ENCODE measurements around the gene ARVCF.

ARVCF gene

DNA sequence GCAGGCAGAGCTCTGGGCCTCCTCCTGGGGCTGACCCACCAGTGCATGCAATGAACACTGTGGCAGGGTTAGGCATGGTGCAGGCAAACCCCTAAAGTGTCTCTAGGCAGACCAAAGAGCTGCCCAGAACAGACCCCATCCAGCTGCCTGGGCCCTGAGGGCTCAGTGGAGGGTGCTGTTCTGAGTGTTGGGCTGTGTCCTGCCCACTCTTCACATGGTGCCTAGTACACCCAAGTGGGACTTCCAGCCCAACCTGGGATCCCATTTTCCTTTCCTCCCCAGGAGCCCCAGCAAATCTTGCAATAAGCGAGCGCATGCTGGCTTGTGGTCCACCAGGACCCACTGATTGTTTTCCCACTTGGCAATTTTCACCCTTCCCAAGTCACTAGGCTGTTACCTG, 26.4 kb downstream of the ARVCF start:
- H3K9me3 ChIP-seq (ENCODE audit: control insufficient read depth, insufficient read depth, low read length), result no peaks in the 10 kb centered on the region
- no peak overlapping the region for H3K9ac ChIP-seq (ENCODE audit: low read depth, low read length)
- H3K27me3 ChIP-seq (ENCODE audit: control insufficient read depth, insufficient read depth, low read length), result no peaks in the 10 kb centered on the region
- H3K36me3 ChIP-seq (ENCODE audit: control insufficient read depth, insufficient read depth, low read length), result peaks cover 3% of the 10 kb centered on the region
- H3K4me1 ChIP-seq (ENCODE audit: control insufficient read depth, insufficient read depth, low read length), result peaks cover 4% of the 10 kb centered on the region
- no peak overlapping the region for H3K4me3 ChIP-seq (ENCODE audit: low read depth, low read length)

DNA sequence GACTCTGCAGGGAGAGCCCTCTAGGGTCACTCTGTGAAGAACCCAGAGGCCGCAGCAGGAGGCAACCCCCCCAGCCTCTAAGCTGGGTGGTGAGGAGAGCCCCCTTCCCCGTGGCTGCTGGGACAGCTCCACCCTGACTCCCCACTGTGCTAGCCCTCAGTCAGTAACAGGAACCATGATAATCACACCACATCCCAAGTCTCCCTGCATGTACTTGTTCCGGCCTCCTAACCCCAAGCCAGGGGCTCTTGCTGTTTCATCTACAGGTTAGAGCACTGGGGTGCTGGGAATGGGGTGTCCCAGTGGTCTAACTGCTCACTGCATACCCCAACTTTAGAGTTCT, 26.9 kb downstream of the ARVCF start:
- Histone ChIP-seq H3K9ac (ENCODE audit: low read depth, low read length) (no peak overlapping the region), H3K36me3 (ENCODE audit: control insufficient read depth, insufficient read depth, low read length) (peaks cover 3% of the 10 kb centered on the region), H3K27me3 (ENCODE audit: control insufficient read depth, insufficient read depth, low read length) (no peaks in the 10 kb centered on the region), H3K4me3 (ENCODE audit: low read depth, low read length) (no peak overlapping the region), H3K9me3 (ENCODE audit: control insufficient read depth, insufficient read depth, low read length) (no peaks in the 10 kb centered on the region), H3K4me1 (ENCODE audit: control insufficient read depth, insufficient read depth, low read length) (peaks cover 4% of the 10 kb centered on the region)

DNA sequence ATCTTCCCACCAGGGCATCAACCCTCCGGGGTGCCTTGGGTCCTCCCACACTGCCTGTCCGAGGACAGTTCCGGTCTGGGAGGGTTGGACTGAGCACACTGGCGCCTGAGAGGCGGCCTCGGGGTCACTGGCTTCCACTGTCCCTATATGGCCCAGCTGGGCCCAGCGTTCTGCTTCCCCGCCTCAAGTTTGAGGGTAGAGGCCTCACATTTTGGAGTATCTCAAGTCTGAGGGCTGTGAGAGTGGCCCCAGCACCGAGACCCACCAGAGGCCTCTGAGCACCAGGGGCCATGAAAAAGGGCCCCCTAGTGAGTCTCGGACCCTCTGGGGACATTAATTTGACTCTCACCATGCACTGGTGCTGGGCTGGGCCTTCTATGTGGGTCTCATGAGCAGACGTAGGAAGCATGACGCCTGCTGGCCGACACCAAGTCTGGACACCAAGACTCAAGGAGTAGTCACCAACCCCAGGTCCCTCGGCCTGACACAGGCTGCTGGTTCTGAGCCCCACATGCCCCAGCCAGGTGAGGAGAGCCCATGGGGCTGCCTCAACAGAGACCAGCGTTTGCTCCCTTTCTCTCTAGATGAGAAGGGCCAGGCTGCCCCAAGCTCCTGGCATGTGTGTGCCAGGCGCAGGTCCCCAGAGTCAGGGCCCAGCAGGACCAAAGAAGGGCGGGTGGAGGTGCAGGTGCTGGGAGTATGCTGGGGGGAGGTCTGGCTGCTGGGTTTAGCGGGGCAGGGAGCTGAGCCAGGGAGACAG, 27.5 kb downstream of the ARVCF start:
- peaks cover 4% of the 10 kb centered on the region for H3K4me1 ChIP-seq (ENCODE audit: control insufficient read depth, insufficient read depth, low read length)
- no peak overlapping the region for H3K4me3 ChIP-seq (ENCODE audit: low read depth, low read length)
- H3K27me3 ChIP-seq (ENCODE audit: control insufficient read depth, insufficient read depth, low read length), result no peaks in the 10 kb centered on the region
- no peak overlapping the region for H3K9ac ChIP-seq (ENCODE audit: low read depth, low read length)
- peaks cover 3% of the 10 kb centered on the region for H3K36me3 ChIP-seq (ENCODE audit: control insufficient read depth, insufficient read depth, low read length)
- no peaks in the 10 kb centered on the region for H3K9me3 ChIP-seq (ENCODE audit: control insufficient read depth, insufficient read depth, low read length)

DNA sequence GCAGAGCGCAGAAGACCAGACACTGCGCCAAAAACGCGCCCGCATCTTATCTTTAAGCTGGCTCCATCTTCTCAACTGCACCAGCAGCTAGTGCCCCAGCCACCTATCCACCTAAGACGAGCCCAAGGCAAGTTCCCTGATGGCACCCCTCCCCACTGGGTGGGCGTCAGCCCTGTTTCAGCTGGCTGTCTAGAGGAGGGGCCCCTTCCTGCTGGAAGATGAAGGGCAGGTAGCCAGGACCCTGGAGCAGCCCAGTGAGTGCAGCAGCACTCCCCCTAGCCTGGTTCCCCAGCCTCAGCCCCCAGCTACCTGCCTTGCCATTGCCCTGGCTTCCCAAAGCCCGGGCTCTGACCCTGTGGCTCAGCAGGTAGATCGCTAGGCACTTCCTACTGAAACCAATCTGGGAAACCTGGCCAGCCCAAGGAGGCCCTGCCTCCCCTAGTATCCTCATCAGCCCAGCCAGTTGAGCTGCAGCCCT, 28.3 kb downstream of the ARVCF start:
- no peaks in the 10 kb centered on the region for H3K9me3 ChIP-seq (ENCODE audit: control insufficient read depth, insufficient read depth, low read length)
- H3K9ac ChIP-seq (ENCODE audit: low read depth, low read length), result no peak overlapping the region
- H3K4me3 ChIP-seq (ENCODE audit: low read depth, low read length), result no peak overlapping the region
- peaks cover 4% of the 10 kb centered on the region for H3K4me1 ChIP-seq (ENCODE audit: control insufficient read depth, insufficient read depth, low read length)
- H3K27me3 ChIP-seq (ENCODE audit: control insufficient read depth, insufficient read depth, low read length), result no peaks in the 10 kb centered on the region
- H3K36me3 ChIP-seq (ENCODE audit: control insufficient read depth, insufficient read depth, low read length), result peaks cover 3% of the 10 kb centered on the region

DNA sequence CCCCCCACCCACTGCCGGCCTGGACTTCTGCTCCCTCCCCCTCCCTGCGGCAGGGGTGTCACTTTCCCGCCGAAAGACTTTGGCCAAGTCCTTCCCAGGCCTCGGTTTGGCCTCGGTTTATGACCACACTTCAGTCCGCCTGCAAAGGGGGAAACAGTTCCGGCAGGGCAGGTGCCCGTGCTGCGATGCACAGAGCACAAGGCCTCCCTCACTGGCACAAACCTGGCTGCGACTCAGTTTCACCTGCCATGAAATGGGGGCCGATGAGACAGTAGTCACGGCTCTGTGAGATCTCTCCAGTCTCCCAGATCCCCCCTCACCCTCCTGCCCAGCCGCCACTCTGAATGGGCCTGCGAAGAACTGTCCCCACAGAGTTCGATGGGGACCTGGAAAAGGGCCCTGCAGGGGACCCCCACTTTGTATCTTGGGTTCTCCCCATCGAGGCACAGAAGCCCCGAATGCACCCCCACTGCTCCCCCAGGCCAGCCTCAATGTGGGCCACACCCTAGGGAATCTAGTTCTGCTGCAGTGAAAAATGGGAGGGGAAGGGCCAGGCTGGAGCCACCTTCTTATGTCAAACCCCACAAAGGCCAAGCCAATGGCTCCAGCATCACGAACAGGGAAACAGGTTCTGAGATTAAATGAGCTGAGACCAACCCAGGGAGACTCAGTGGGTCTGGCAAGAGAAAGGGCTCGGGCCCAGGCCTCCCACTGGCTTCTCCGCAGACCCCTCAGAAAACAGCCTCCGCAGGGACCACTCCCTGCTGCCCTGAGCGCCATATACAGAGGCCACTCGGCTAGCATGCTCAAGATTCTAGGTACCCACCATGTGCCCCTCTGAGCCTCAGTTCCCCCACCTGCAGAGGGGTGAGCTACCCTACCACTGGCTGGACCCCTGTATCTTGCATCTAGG, 29.0 kb downstream of the ARVCF start:
- Histone ChIP-seq H3K4me3 (ENCODE audit: low read depth, low read length) (peak overlapping the region; percentile 35), H3K9ac (ENCODE audit: low read depth, low read length) (no peak overlapping the region), H3K9me3 (ENCODE audit: control insufficient read depth, insufficient read depth, low read length) (no peaks in the 10 kb centered on the region), H3K4me1 (ENCODE audit: control insufficient read depth, insufficient read depth, low read length) (peaks cover 4% of the 10 kb centered on the region), H3K27me3 (ENCODE audit: control insufficient read depth, insufficient read depth, low read length) (no peaks in the 10 kb centered on the region), H3K36me3 (ENCODE audit: control insufficient read depth, insufficient read depth, low read length) (peaks cover 3% of the 10 kb centered on the region)

DNA sequence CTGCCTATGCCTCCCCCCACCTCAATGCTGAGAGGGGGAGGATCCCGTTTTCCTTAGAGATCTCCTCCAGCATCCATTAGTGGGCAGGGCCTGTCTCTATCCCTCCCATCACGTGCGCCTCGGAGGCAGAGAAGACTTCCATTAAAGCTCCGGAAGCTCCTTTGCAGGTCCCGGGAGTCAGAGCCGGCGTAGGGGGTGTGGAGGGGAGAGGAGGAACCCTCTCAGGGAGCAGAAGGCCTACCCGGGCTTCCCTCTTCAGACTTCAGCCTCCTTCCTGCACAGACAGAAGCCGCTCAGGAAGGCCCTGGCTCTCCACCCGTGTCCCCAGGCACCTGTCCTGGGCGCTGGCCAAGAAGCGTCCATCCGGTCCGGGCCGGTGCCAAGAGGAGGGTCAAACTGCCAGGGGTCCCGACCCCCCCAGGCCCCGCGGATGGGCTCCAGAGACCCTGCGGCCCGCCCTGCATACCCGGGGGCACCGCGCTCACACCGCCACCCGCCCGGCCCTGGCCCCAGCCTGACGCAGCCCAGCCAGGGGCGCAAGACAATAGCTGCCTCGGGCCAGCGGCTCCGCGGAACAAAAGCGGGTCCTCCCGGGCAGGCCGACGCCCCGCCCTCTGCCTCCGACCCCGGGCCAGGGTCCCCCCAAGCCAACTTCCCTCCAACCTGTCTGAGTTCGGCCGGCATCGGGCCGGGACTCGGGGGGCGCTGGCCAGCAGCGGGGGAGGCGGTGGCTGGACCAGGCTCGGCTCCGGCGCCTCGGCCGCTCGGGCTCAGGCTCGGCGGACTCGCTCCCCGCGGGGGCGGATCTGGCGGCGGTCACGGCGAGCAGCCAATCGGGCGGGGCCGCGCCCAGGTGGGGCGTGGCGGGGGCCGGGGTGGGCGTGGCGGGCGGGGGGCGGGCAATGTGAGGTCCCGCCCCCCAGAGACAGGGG, 29.9 kb downstream of the ARVCF start:
- Histone ChIP-seq H3K36me3 (ENCODE audit: control insufficient read depth, insufficient read depth, low read length) (peaks cover 5% of the 10 kb centered on the region), H3K4me3 (ENCODE audit: low read depth, low read length) (peak overlapping the region; percentile 72), H3K4me1 (ENCODE audit: control insufficient read depth, insufficient read depth, low read length) (peaks cover 4% of the 10 kb centered on the region), H3K27me3 (ENCODE audit: control insufficient read depth, insufficient read depth, low read length) (no peaks in the 10 kb centered on the region), H3K9ac (ENCODE audit: low read depth, low read length) (peak overlapping the region; percentile 47), H3K9me3 (ENCODE audit: control insufficient read depth, insufficient read depth, low read length) (no peaks in the 10 kb centered on the region)

DNA sequence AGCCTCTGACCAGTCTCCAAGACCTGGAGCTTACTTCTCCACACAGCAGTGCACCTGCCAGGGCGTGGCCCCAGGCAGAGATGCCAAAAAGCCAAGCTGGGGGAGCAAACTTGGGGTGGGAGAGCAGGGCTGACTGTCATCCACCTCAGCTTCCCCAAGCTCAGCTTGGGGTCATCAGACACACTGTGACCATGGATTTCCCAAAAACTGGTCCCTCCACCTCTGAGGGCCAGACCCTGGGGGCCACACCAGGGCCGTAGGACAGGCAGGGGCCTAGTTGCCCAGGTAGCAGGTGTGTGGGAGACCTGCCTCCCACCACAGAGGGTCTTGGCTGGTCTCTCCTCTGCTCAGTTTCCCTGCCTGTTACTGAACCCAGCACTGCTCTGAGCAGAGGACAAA, 30.6 kb downstream of the ARVCF start:
- H3K36me3 ChIP-seq (ENCODE audit: control insufficient read depth, insufficient read depth, low read length), result peaks cover 7% of the 10 kb centered on the region
- H3K27me3 ChIP-seq (ENCODE audit: control insufficient read depth, insufficient read depth, low read length), result no peaks in the 10 kb centered on the region
- H3K4me1 ChIP-seq (ENCODE audit: control insufficient read depth, insufficient read depth, low read length), result peaks cover 4% of the 10 kb centered on the region
- peak overlapping the region; percentile 37 for H3K9ac ChIP-seq (ENCODE audit: low read depth, low read length)
- H3K9me3 ChIP-seq (ENCODE audit: control insufficient read depth, insufficient read depth, low read length), result no peaks in the 10 kb centered on the region
- H3K4me3 ChIP-seq (ENCODE audit: low read depth, low read length), result peak overlapping the region; percentile 72

DNA sequence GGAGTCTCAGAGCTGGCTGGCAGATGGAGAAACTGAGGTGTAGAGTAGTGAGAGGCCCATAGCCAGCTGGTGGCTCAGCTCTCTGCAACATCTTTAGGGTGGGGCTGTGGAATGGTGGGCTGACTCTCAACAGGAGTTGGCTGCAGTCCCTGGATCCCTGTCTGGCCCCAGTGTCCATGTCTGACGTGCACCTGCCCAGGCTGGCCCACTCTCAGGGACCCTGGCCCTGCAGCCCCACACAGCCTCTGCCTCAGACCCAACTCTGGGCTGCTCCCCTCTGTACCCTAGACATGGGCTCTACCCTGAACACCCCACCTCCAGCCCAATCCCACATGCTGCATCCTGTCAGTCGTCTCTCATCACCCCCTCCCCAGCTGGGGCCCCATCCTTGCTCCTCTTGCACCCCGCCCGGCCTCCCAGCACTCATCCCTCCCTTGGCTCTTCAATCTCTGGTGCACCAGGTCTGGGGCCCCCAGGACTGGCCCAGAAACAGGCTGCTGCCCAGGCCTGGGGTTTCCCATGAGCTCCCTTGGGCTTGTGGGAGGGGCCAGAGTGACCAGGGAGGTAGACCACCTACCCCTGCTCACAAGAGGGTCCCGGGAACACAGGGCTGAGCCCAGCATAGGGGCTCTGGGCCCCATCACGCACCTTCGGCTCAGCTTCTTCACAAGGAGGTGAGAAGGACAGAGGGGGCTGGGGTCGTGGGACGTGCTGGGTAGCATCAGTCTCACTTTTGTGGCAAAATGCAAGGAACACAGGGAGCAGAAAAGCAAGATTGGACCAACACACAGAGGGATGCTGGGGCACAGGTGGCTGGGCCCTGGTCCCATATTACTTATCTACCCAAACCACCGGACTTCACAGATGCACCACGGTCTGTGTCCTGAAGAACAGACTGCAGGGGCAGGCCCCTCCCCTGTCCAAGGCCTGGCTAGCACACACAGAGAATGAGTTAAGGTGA, 31.5 kb downstream of the ARVCF start:
- peaks cover 4% of the 10 kb centered on the region for H3K4me1 ChIP-seq (ENCODE audit: control insufficient read depth, insufficient read depth, low read length)
- no peak overlapping the region for H3K9ac ChIP-seq (ENCODE audit: low read depth, low read length)

DNA sequence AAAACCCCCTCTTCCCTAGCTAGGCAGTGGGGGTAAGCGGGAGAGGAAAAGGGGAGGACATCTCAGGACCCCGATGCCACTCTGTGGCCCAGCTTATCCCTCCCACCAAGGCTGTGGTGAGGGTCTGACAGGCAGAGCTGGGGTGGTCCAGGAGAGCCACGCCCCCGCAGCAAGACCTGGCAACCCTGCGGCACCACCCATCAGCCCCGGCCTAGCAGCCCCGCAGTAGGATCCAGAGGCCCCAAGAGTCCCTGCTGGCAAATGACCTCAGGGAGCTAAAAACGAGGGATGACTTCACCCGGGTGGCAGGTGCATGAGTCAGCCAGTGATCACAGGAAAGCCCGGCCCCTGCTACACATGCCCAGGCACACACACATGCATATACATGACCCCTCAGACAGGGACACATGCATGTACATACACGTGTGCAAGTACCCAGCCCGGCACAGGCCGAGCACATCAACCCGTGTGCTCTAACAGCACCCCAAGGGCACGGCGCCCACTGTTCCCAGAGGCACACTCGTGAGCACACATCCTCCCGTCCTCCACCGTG, 32.3 kb downstream of the ARVCF start:
- Histone ChIP-seq H3K27me3 (ENCODE audit: control insufficient read depth, insufficient read depth, low read length) (no peaks in the 10 kb centered on the region), H3K9me3 (ENCODE audit: control insufficient read depth, insufficient read depth, low read length) (no peaks in the 10 kb centered on the region), H3K4me3 (ENCODE audit: low read depth, low read length) (no peak overlapping the region), H3K36me3 (ENCODE audit: control insufficient read depth, insufficient read depth, low read length) (peaks cover 23% of the 10 kb centered on the region), H3K4me1 (ENCODE audit: control insufficient read depth, insufficient read depth, low read length) (peaks cover 4% of the 10 kb centered on the region), H3K9ac (ENCODE audit: low read depth, low read length) (no peak overlapping the region)

More for the DNA sequence above, 31.5 kb downstream of the ARVCF start:
- Histone ChIP-seq H3K27me3 (ENCODE audit: control insufficient read depth, insufficient read depth, low read length) (no peaks in the 10 kb centered on the region), H3K36me3 (ENCODE audit: control insufficient read depth, insufficient read depth, low read length) (peaks cover 16% of the 10 kb centered on the region), H3K9me3 (ENCODE audit: control insufficient read depth, insufficient read depth, low read length) (no peaks in the 10 kb centered on the region), H3K4me3 (ENCODE audit: low read depth, low read length) (no peak overlapping the region)

DNA sequence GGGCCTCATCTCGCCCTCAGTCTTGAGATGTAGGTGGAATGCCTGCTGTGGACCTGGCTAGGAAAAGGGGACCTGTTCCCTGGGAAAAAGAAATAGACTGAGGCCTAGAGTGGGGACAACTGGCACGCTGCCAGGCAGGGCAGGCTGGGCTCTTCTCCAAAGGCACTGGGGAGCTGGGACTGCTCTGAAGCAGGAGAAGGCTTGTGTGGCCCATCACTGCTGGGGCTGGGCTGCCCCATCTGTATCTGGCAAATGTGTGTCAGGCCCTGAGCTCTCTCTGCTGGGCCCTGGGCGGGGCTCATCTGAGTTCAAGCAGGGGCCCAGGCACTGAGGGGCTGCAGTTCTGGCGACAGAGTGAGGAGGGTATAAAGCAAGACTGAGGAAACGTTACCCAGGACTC, 32.9 kb downstream of the ARVCF start:
- no peaks in the 10 kb centered on the region for H3K9me3 ChIP-seq (ENCODE audit: control insufficient read depth, insufficient read depth, low read length)
- H3K27me3 ChIP-seq (ENCODE audit: control insufficient read depth, insufficient read depth, low read length), result no peaks in the 10 kb centered on the region
- H3K9ac ChIP-seq (ENCODE audit: low read depth, low read length), result no peak overlapping the region
- peaks cover 28% of the 10 kb centered on the region for H3K36me3 ChIP-seq (ENCODE audit: control insufficient read depth, insufficient read depth, low read length)
- no peak overlapping the region for H3K4me3 ChIP-seq (ENCODE audit: low read depth, low read length)
- peaks cover 4% of the 10 kb centered on the region for H3K4me1 ChIP-seq (ENCODE audit: control insufficient read depth, insufficient read depth, low read length)
